ENCODE measurements around the gene RGS17.
A peak's percentile ranks its signal among the peaks of the same experiment; 100 is the strongest.

The RGS17 gene

GRCh38 chr6:153131037-153131981, at the start of gene RGS17:
TSS of gene RGS17 (minus strand) at chr6:153131282. CDS start at chr6:153044018, 87,264 bp downstream.
- H3K9me3 ChIP-seq: no peaks in the 10 kb centered on the region
- H3K4me2 ChIP-seq: peak within 1 kb of the TSS; percentile 99
- peaks cover 19% of the 10 kb centered on the region for H3K27me3 ChIP-seq
- H3K9ac ChIP-seq: peak within 1 kb of the TSS; percentile 75
- H3K4me1 ChIP-seq: peaks cover 20% of the 10 kb centered on the region
- peak within 1 kb of the TSS; percentile 22; the same call in 1 of the 2 replicates for H3K27ac ChIP-seq
- no peak for TF ChIP-seq Cebpa-rat (IDR thresholded peaks at IDR 0.05)
- H3K4me3 ChIP-seq: peak within 1 kb of the TSS; percentile 83
- H3K36me3 ChIP-seq: no peaks in the 10 kb centered on the region
- H4K20me1 ChIP-seq: no peaks in the 10 kb centered on the region

DNA sequence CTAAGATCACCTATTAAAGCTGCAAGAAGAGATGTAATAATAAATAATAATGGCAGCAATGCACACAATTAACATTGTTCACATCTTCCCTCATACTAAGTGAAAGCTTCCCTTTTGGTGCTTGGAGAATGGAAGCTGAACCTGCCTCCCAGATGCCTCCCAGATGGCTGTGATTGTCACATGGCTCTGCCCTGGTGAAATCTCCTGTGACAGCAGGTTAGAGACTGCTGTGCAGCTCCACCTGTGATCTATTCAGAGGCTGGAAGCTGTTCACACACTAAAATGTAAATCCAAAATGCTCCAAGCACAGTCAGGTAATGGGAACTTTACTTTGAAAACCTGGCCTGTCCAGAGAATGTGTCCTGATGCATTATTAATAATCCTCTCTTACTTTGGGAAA, 41.7 kb upstream of the RGS17 start:
- Histone ChIP-seq H3K4me3 (no peak overlapping the region), H3K36me3 (no peaks in the 10 kb centered on the region), H3K27me3 (no peaks in the 10 kb centered on the region), H3K27ac (no peak overlapping the region), H4K20me1 (no peaks in the 10 kb centered on the region), H3K9me3 (no peaks in the 10 kb centered on the region), H3K9ac (no peak overlapping the region), H3K4me1 (no peaks in the 10 kb centered on the region), H3K4me2 (no peak overlapping the region)
- TF ChIP-seq Cebpa-rat (IDR thresholded peaks at IDR 0.05): no peak

DNA sequence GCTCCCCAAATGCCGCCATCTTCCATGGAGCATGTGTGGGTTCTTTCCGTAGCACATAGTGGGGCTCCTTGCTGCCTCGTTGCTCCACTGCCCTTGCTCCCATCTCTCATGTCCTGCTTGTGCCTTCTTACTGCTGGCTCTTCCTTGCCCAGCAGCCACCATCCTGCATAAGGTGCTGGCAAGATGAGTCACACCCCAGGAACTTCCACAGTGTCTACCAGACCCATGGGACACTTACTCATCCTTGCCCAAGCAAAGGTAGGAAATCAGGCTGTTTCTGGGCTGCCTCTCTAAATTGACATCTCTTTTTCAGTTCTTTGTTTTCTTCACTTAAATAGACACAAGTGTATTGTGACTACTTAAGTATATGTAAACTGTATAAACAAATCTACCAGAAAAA, 39.4 kb upstream of the RGS17 start:
- TF ChIP-seq Cebpa-rat (IDR thresholded peaks at IDR 0.05): no peak
- Histone ChIP-seq H3K36me3 (no peaks in the 10 kb centered on the region), H3K9me3 (no peaks in the 10 kb centered on the region), H3K27ac (no peak overlapping the region), H4K20me1 (no peaks in the 10 kb centered on the region), H3K4me3 (no peak overlapping the region), H3K4me2 (no peak overlapping the region), H3K4me1 (no peaks in the 10 kb centered on the region), H3K27me3 (no peaks in the 10 kb centered on the region), H3K9ac (no peak overlapping the region)

DNA sequence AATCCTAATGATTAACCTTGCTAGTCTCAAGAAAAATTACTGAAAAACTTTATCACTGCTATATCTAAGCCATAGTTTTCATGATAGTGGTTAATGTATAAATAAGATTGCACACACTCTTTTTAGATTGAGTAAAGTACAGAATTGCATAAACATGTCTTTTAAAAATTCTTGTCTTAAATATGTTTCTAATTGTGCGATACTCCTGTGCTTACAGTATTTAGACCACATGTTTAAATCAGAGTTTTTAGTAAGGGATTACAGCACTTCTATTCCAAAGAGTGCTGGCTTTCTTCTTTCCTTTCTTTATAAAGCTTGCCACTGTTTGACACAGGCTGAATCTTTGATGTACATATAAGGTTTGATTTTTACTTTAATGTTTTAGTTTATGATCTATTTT, 36.8 kb upstream of the RGS17 start:
- TF ChIP-seq Cebpa-rat (IDR thresholded peaks at IDR 0.05): no peak
- Histone ChIP-seq H3K9ac (no peak overlapping the region), H3K27me3 (no peaks in the 10 kb centered on the region), H3K36me3 (no peaks in the 10 kb centered on the region), H3K4me1 (no peaks in the 10 kb centered on the region), H4K20me1 (no peaks in the 10 kb centered on the region), H3K27ac (no peak overlapping the region), H3K4me2 (no peak overlapping the region), H3K4me3 (no peak overlapping the region), H3K9me3 (no peaks in the 10 kb centered on the region)

DNA sequence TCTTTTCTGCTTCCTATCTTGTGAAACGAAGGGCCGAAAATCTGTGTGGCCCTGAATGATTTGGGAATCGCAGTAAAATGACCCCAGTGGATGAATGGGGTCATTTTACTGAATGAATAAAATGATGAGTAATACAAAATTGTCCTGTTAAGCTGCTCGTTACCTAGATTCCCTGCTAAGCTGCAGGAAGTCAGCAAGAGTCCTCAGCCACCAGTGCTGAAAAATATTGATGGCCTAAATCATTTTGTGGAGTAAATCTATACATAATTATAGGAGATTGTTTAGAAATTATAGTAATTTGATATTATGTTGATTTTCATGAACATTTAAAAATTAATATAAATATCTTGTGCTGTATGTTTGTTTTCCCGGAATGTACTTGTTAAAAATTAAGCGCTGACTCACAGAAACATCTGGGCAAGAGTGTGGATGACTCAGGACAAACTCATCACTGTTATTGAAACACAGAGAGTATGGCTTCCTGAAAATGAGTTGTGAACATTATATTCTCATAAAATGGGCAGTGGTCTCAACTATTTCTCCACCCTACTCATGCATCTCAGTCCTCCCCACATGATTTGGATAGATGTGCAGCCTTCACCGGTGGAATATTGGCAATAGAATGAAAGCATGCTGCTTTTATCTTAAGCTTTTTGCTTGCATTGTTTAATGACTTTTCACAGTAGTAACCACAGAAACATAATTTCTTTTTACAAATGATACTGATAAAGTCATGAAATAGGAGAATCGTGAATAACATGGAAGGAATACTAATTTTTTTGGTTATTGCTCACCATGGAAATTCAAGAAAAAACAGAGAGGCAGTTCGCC, 36.2 kb upstream of the RGS17 start:
- no peaks in the 10 kb centered on the region for H4K20me1 ChIP-seq
- H3K27me3 ChIP-seq: no peaks in the 10 kb centered on the region
- no peak overlapping the region for H3K9ac ChIP-seq
- H3K36me3 ChIP-seq: no peaks in the 10 kb centered on the region
- TF ChIP-seq Cebpa-rat (IDR thresholded peaks at IDR 0.05): no peak
- H3K4me2 ChIP-seq: no peak overlapping the region
- H3K4me1 ChIP-seq: no peaks in the 10 kb centered on the region
- H3K9me3 ChIP-seq: no peaks in the 10 kb centered on the region
- H3K4me3 ChIP-seq: no peak overlapping the region
- H3K27ac ChIP-seq: no peak overlapping the region

DNA sequence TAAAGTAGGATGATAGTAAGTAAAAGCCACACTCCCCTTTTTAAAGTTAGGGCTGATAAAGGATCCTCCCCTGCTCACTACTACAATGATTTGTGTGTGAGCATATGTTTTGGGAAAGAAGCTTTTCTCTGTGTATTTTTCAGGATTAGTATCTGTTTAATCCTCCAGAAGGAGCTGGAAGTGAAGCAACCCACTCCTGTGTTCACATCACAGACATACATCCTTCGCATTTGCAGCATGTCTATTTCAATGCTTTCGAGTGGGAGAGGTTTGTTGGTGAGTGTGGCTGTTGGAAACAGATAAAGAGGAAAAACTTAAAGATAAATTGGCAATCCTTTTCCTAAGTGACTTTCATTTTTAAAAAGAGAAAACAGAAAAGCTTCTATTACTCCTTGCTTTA, 31.6 kb upstream of the RGS17 start:
- Histone ChIP-seq H3K27me3 (no peaks in the 10 kb centered on the region), H3K4me2 (no peak overlapping the region), H3K36me3 (no peaks in the 10 kb centered on the region), H3K4me1 (no peaks in the 10 kb centered on the region), H3K27ac (no peak overlapping the region), H3K9me3 (no peaks in the 10 kb centered on the region), H3K9ac (no peak overlapping the region), H3K4me3 (no peak overlapping the region), H4K20me1 (no peaks in the 10 kb centered on the region)
- no peak for TF ChIP-seq Cebpa-rat (IDR thresholded peaks at IDR 0.05)

- Histone ChIP-seq H3K4me3 (no peak overlapping the region), H3K9me3 (no peaks in the 10 kb centered on the region)
- TF ChIP-seq Cebpa-rat (IDR thresholded peaks at IDR 0.05): no peak
Observed at GRCh38 chr6:153162172-153162571, 31.1 kb upstream of the RGS17 start.

DNA sequence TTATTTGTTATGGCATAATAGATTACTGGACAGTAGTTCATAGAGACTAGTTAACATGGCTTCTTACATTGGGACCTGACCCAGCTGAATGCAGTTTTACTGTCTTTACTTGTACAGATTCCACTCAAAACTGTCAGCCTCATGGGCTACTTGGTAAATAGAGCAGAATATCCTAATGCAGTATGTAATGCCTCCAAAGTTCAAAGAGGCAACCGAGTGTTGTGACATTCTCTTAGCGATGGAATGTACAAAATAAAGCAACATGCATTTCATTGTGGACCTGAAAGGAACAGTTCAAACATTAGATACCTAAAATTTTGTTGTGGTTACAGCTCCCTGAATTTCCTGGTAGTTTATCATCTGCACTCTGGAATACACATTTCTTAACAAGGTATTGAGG, 29.1 kb upstream of the RGS17 start:
- Histone ChIP-seq H4K20me1 (no peaks in the 10 kb centered on the region), H3K9ac (no peak overlapping the region)

More at GRCh38 chr6:153162172-153162571, 31.1 kb upstream of the RGS17 start:
- no peaks in the 10 kb centered on the region for H3K36me3 ChIP-seq
- no peaks in the 10 kb centered on the region for H3K4me1 ChIP-seq
- H3K27me3 ChIP-seq: no peaks in the 10 kb centered on the region
- no peak overlapping the region for H3K4me2 ChIP-seq
- no peak overlapping the region for H3K27ac ChIP-seq
- no peak overlapping the region for H3K9ac ChIP-seq
- H4K20me1 ChIP-seq: no peaks in the 10 kb centered on the region

GRCh38 chr6:153150752-153151440, 19.8 kb upstream of the RGS17 start:
- H3K4me1 ChIP-seq: no peaks in the 10 kb centered on the region
- no peaks in the 10 kb centered on the region for H3K27me3 ChIP-seq
- no peak overlapping the region for H3K9ac ChIP-seq
- no peak overlapping the region for H3K27ac ChIP-seq
- no peak for TF ChIP-seq Cebpa-rat (IDR thresholded peaks at IDR 0.05)
- H4K20me1 ChIP-seq: no peaks in the 10 kb centered on the region
- H3K9me3 ChIP-seq: no peaks in the 10 kb centered on the region
- no peak overlapping the region for H3K4me3 ChIP-seq
- no peak overlapping the region for H3K4me2 ChIP-seq
- no peaks in the 10 kb centered on the region for H3K36me3 ChIP-seq

More for the DNA sequence above, 29.1 kb upstream of the RGS17 start:
- Histone ChIP-seq H3K27ac (no peak overlapping the region), H3K36me3 (no peaks in the 10 kb centered on the region), H3K4me1 (no peaks in the 10 kb centered on the region), H3K27me3 (no peaks in the 10 kb centered on the region), H3K9me3 (no peaks in the 10 kb centered on the region), H3K4me2 (no peak overlapping the region), H3K4me3 (no peak overlapping the region)
- TF ChIP-seq Cebpa-rat (IDR thresholded peaks at IDR 0.05): no peak

All from BLaER1 (cell line).